SJSA1 (cell line): ENCODE results near the gene L3MBTL1. TPM values are rescaled to one million over a fixed set of nuclear protein-coding genes. Genes with fewer than 3 reads are reported as not detected.
A peak's percentile ranks its signal among the peaks of the same experiment; 100 is the strongest.
"Not testable (repeated sequence)": the region's sequence is repeated elsewhere in the genome, so short reads cannot be mapped to it uniquely, and the experiment has no call there.

Source experiments
- DNase-seq, 2 experiments: peaks; one replicate each; pipeline ENCODE4 v3.0.0-alpha.2; 2015 to 2020; ENCODE audit warnings: low spot score in 2 of 2, low read depth in 1 of 2
- H3K27ac ChIP-seq: fragments of 250-450 bp; sonication (Bioruptor Pico); 2 replicates; pipeline ENCODE4 v1.5.1; 2020; ENCODE audit warnings: mild to moderate bottlenecking, moderate library complexity
- H3K27me3 ChIP-seq: fragments of 250-450 bp; sonication (Bioruptor Pico); replicated peaks from 2 replicates; pipeline ENCODE4 v1.5.1; 2020; ENCODE audit warnings: mild to moderate bottlenecking, moderate library complexity
- H3K36me3 ChIP-seq: fragments of 250-450 bp; sonication (Bioruptor Pico); 2 replicates; pipeline ENCODE4 v1.5.1; 2020; ENCODE audit warnings: mild to moderate bottlenecking
- H3K4me1 ChIP-seq: fragments of 250-450 bp; sonication (Bioruptor Pico); replicated peaks from 2 replicates; pipeline ENCODE4 v1.6.1; 2021; ENCODE audit warnings: mild to moderate bottlenecking
- H3K4me3 ChIP-seq: fragments of 250-450 bp; sonication (Bioruptor Pico); 2 replicates; pipeline ENCODE4 v1.5.1; 2020; ENCODE audit warnings: mild to moderate bottlenecking
- H3K9me3 ChIP-seq: fragments of 250-450 bp; sonication (Bioruptor Pico); replicated peaks from 2 replicates; pipeline ENCODE4 v1.5.1; 2020; ENCODE audit warnings: mild to moderate bottlenecking
- total RNA-seq: library from RNA; depleted of rRNA; stranded (reverse); fragments of >200 nt; shearing (Covaris generic); gene quantifications from 2 replicates; pipeline ENCODE4 v1.2.3, GENCODE V29; 2014

The L3MBTL1 gene
- total RNA-seq, 1 experiment from 2014 or later: not detected

- Histone ChIP-seq H3K36me3 (peaks cover 20% of the 10 kb centered on the region), H3K4me3 (no peak overlapping the region), H3K9me3 (no peaks in the 10 kb centered on the region), H3K4me1 (no peaks in the 10 kb centered on the region), H3K27ac (no peak overlapping the region), H3K27me3 (no peaks in the 10 kb centered on the region)
- DNase-seq: no peak
These were observed 34.7 kb upstream of the L3MBTL1 start for GRCh38 chr20:43472671-43473380.

GRCh38 chr20:43473381-43473704 lies 34.2 kb upstream of the L3MBTL1 start:
- no peak for DNase-seq

GRCh38 chr20:43477193-43477592 lies 30.3 kb upstream of the L3MBTL1 start:
- Histone ChIP-seq H3K27me3 (peaks cover 5% of the 10 kb centered on the region; the same call in 1 of the 2 replicates), H3K4me3 (no peak overlapping the region), H3K4me1 (no peaks in the 10 kb centered on the region), H3K36me3 (no peaks in the 10 kb centered on the region), H3K27ac (no peak overlapping the region), H3K9me3 (no peaks in the 10 kb centered on the region)
- DNase-seq: no peak

More at GRCh38 chr20:43473381-43473704, 34.2 kb upstream of the L3MBTL1 start:
- Histone ChIP-seq H3K36me3 (peaks cover 16% of the 10 kb centered on the region), H3K4me1 (no peaks in the 10 kb centered on the region), H3K9me3 (no peaks in the 10 kb centered on the region), H3K4me3 (no peak overlapping the region), H3K27me3 (no peaks in the 10 kb centered on the region), H3K27ac (no peak overlapping the region)

GRCh38 chr20:43477619-43478018 lies 29.9 kb upstream of the L3MBTL1 start:
- H3K27ac ChIP-seq: no peak overlapping the region
- H3K4me1 ChIP-seq: no peaks in the 10 kb centered on the region
- no peaks in the 10 kb centered on the region for H3K36me3 ChIP-seq
- no peak for DNase-seq
- no peaks in the 10 kb centered on the region for H3K9me3 ChIP-seq
- peaks cover 5% of the 10 kb centered on the region; the same call in 1 of the 2 replicates for H3K27me3 ChIP-seq
- no peak overlapping the region for H3K4me3 ChIP-seq

- H3K27ac ChIP-seq: no peak overlapping the region
- H3K36me3 ChIP-seq: no peaks in the 10 kb centered on the region
- no peaks in the 10 kb centered on the region for H3K9me3 ChIP-seq
- no peak for DNase-seq
- H3K4me3 ChIP-seq: no peak overlapping the region
- no peaks in the 10 kb centered on the region for H3K4me1 ChIP-seq
- H3K27me3 ChIP-seq: no peaks in the 10 kb centered on the region
These were observed 17.5 kb upstream of the L3MBTL1 start for GRCh38 chr20:43490038-43490437.

- Histone ChIP-seq H3K27ac (no peak overlapping the region), H3K4me1 (no peaks in the 10 kb centered on the region)
- no peak for DNase-seq
These were observed 15.4 kb upstream of the L3MBTL1 start for GRCh38 chr20:43492101-43492500.

GRCh38 chr20:43495388-43495787 lies 12.1 kb upstream of the L3MBTL1 start:
- H3K27ac ChIP-seq: no peak overlapping the region
- H3K9me3 ChIP-seq: no peaks in the 10 kb centered on the region
- H3K27me3 ChIP-seq: no peaks in the 10 kb centered on the region
- no peaks in the 10 kb centered on the region for H3K36me3 ChIP-seq
- no peak for DNase-seq
- H3K4me1 ChIP-seq: no peaks in the 10 kb centered on the region
- no peak overlapping the region for H3K4me3 ChIP-seq

More at GRCh38 chr20:43492101-43492500, 15.4 kb upstream of the L3MBTL1 start:
- H3K9me3 ChIP-seq: no peaks in the 10 kb centered on the region
- H3K27me3 ChIP-seq: no peaks in the 10 kb centered on the region
- no peak overlapping the region for H3K4me3 ChIP-seq
- no peaks in the 10 kb centered on the region for H3K36me3 ChIP-seq

GRCh38 chr20:43502021-43502420 lies 5.5 kb upstream of the L3MBTL1 start:
- not testable (repeated sequence) for H3K36me3 ChIP-seq

GRCh38 chr20:43506238-43506637 lies 1.3 kb upstream of the L3MBTL1 start:
- H3K36me3 ChIP-seq: no peaks in the 10 kb centered on the region
- DNase-seq: no peak

More at GRCh38 chr20:43502021-43502420, 5.5 kb upstream of the L3MBTL1 start:
- not testable (repeated sequence) for H3K4me3 ChIP-seq, H3K27ac ChIP-seq, H3K9me3 ChIP-seq, DNase-seq, H3K4me1 ChIP-seq
- H3K27me3 ChIP-seq: peaks cover 13% of the 10 kb centered on the region

GRCh38 chr20:43508106-43508505 lies 609 bp downstream of the L3MBTL1 start:
- no peak for DNase-seq
- no peaks in the 10 kb centered on the region for H3K36me3 ChIP-seq
- H3K9me3 ChIP-seq: peaks cover 4% of the 10 kb centered on the region
- H3K27ac ChIP-seq: no peak overlapping the region
- peak overlapping the region; percentile 37 for H3K4me3 ChIP-seq
- H3K4me1 ChIP-seq: peaks cover 6% of the 10 kb centered on the region
- peaks cover 32% of the 10 kb centered on the region for H3K27me3 ChIP-seq

More at GRCh38 chr20:43506238-43506637, 1.3 kb upstream of the L3MBTL1 start:
- Histone ChIP-seq H3K9me3 (peaks cover 4% of the 10 kb centered on the region), H3K4me3 (no peak overlapping the region), H3K27ac (no peak overlapping the region), H3K27me3 (peaks cover 32% of the 10 kb centered on the region), H3K4me1 (peaks cover 6% of the 10 kb centered on the region)

- Histone ChIP-seq H3K4me3 (no peak overlapping the region), H3K4me1 (peaks cover 6% of the 10 kb centered on the region), H3K36me3 (no peaks in the 10 kb centered on the region), H3K27ac (no peak overlapping the region), H3K27me3 (peaks cover 32% of the 10 kb centered on the region), H3K9me3 (peaks cover 4% of the 10 kb centered on the region)
- DNase-seq: no peak
These were observed 1.1 kb downstream of the L3MBTL1 start for GRCh38 chr20:43508604-43509040.

GRCh38 chr20:43511879-43512278 lies 4.4 kb downstream of the L3MBTL1 start:
- H3K4me3 ChIP-seq: no peak overlapping the region
- H3K9me3 ChIP-seq: peaks cover 4% of the 10 kb centered on the region
- peaks cover 6% of the 10 kb centered on the region for H3K4me1 ChIP-seq
- H3K27me3 ChIP-seq: peaks cover 20% of the 10 kb centered on the region
- no peak overlapping the region for H3K27ac ChIP-seq
- no peak for DNase-seq
- H3K36me3 ChIP-seq: no peaks in the 10 kb centered on the region

GRCh38 chr20:43513372-43513930 lies 6.0 kb downstream of the L3MBTL1 start:
- no peaks in the 10 kb centered on the region for H3K4me1 ChIP-seq
- no peak overlapping the region for H3K27ac ChIP-seq
- H3K4me3 ChIP-seq: no peak overlapping the region
- DNase-seq: no peak
- peaks cover 8% of the 10 kb centered on the region for H3K27me3 ChIP-seq
- no peaks in the 10 kb centered on the region for H3K36me3 ChIP-seq
- H3K9me3 ChIP-seq: no peaks in the 10 kb centered on the region

- Histone ChIP-seq H3K36me3 (no peaks in the 10 kb centered on the region), H3K4me1 (no peaks in the 10 kb centered on the region), H3K27ac (no peak overlapping the region), H3K27me3 (0 out of 2 replicates have a peak, but pooled peaks cover 3% of the 10 kb centered on the region), H3K9me3 (no peaks in the 10 kb centered on the region), H3K4me3 (no peak overlapping the region)
- DNase-seq: no peak
These were observed 6.6 kb downstream of the L3MBTL1 start for GRCh38 chr20:43513931-43514647.
